Activated CD4-positive, alpha-beta T cell treated with anti-CD3 and anti-CD28 coated beads, Interleukin-2, Interleukin-6, amounts not matched to agents 100 ng/mL and 50 ng/mL, durations not matched to agents 16 hours and 8 hours (primary cell): ENCODE results near the gene NFX1.
"Not testable (repeated sequence)": the region's sequence is repeated elsewhere in the genome, so short reads cannot be mapped to it uniquely, and the experiment has no call there.

Source experiments
- DNase-seq: peaks from one replicate; pipeline ENCODE4 v3.0.0-alpha.2; 2020

The NFX1 gene

GRCh38 chr9:33393581-33393980, 103.3 kb downstream of the NFX1 start:
- DNase-seq = no peak

GRCh38 chr9:33393986-33394385, 103.7 kb downstream of the NFX1 start:
- not testable (repeated sequence) for DNase-seq

- DNase-seq = not testable (repeated sequence)
These were observed 105.0 kb downstream of the NFX1 start for GRCh38 chr9:33395159-33395879.

DNA sequence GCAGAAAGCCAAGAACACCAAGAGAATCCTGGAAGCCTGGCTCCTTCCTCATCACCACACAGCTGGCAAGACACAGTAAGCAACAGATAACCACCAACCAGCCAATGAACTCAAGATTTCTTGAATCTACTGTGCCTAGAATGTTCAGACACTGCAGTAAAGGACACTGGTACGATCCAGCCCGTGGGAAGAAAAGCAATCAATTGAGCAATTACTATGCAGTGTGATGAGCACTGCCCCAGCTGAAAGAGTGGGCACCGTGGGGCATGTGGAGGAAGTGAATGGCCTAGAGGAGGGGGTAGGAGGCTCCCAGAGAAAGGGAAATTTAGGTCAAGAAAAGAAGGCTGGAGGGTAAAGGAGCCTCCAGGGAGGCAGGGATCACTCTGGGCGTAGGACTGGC, 107.5 kb downstream of the NFX1 start:
- DNase-seq = not testable (repeated sequence)

DNA sequence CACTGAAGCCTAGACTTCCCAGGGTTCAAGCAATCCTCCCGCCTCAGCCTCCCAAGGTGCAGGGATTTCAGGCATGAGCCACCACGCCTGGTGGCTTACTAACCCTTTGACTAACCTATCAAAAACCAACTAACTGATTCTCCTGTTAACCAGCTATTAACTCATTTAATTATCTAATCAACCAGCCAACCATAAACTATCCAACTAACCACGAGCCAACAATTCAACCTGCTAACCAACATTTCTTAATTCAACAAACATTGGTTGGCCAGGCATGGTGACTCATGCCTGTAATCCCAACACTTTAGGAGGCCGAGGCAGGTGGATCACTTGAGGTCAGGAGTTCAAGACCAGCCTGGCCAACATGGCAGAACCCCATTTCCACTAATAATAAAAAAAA, 108.7 kb downstream of the NFX1 start:
- not testable (repeated sequence) for DNase-seq

GRCh38 chr9:33401809-33402208, 111.5 kb downstream of the NFX1 start:
- not testable (repeated sequence) for DNase-seq

- not testable (repeated sequence) for DNase-seq
These were observed 112.1 kb downstream of the NFX1 start, which contains the start of gene AQP7 for GRCh38 chr9:33402371-33402770. AQP7 (minus strand) TSS chr9:33402568; CDS start chr9:33401262, 1,306 bp downstream.

DNA sequence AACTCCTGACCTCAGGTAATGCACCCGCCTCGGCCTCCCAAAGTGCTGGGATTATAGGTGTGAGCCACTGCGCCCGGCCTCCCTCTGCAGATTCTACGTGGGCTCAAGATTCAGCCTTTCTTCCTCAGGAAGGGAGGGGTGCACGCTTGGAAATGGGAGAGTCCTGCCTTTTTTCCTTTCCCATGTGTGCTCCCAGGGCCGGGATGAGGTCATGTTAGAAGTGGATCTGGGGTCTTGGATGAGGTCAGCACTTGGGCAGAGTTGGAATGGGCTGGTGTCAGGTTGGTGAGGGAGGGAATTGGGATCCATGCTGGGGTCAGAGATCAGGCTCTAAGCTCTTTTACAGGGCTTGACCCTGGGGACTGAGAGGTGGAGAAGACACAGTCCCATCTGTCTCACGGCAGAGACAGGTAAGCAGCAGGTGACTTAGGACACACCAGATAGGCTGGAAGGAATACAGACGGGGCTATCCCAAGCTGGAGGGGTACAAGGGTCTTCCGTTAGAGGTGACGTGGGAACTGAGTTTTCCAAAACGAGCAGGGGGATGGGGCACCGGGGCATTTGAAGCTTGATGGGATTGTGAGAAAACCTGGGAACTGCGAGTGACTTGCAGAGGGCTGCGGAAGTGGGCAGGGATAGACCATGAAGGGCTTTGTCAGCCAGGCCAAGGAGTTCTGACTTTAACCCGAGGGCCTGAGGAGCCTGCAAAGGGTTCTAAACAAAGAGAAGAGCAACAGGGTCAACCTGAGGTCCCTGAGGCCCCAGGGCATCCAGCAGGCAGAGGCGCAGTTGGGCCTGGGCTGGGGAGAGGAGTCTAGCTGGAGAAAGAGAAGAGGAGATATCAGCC, 113.8 kb downstream of the NFX1 start:
- DNase-seq = no peak

DNA sequence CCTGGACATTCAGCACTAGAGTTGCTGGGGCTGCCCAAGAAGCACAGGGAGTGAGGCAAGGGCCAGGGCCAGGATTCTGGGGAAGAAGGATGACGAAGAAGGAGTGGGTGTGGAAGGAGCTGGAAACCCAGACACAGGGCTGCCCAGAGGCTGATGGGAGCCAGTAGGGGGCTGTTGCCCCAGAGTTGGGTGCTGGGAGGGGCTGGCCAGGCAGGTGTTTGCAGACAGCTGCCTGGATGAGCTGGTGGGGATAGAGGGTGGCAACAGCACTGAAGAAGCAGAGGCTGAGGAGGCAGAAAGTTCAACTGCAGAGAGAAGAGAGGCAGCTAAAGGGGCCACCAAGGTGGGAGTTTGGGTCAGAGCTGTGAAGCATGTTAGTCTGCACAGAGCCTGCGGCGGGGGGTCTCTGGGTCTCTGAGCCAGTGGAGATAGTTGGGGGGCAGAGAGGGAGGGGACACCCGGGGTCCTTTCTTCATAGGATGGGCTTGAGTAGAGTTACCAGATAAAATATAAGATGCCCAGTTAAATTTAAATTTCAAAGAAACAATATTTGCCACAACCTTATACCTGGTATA, 114.6 kb downstream of the NFX1 start:
- no peak for DNase-seq

GRCh38 chr9:33407061-33407460, 116.7 kb downstream of the NFX1 start:
- DNase-seq = no peak

- DNase-seq = no peak
These were observed 117.8 kb downstream of the NFX1 start for GRCh38 chr9:33408087-33408486.

DNA sequence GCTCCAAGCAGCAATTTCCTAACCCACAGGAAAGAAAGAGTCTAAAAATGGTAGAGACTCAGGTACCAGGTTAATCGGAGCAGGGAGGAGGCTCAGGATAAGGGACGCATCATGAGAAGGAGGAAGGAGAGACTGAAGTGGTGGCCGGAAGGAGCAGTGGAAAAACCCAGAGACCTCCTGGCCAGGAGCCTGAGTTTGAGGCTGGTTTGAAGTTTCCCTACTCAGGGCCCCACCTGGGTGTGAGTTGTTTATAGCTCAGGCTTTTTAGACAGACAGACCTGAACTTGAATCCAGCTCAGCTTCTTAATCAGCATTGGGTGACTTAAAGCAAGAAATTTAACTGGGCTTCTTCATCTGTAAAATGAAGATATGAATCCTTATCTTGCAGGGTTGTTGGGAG, 124.0 kb downstream of the NFX1 start:
- DNase-seq = no peak

DNA sequence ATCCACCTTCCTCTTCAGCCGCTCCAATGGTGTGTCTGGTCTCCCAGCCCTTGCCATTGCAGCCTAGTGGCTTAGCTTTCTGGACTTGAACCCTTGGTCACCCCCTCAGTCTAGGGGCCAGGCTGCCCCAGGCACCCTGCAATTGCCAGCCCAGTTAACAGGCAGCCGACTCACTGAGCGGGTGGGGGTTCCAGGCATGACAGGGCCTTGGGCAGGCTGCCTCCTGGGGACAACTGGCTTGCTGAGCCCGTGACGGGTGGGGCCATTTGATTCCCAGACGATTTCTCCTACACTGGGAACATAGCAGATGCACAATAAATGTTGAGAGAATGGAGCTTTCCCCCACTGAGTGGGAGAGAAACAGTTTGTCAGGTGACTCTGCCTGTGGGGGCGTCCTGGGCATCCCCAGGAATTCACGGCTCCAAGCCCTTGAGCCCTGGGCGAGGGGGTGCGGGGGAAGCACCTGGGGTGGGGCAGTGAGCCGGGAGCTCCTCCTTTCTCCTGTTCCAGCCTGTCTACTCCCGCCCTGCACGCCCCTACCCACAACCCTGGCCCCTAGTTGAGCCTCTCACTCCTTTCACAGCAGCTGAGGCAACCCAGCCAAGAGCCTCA, 124.7 kb downstream of the NFX1 start:
- DNase-seq = no peak

GRCh38 chr9:33415501-33416038, 125.3 kb downstream of the NFX1 start:
- DNase-seq = peak; percentile 93

- no peak for DNase-seq
These were observed 126.7 kb downstream of the NFX1 start for GRCh38 chr9:33416996-33417395.

GRCh38 chr9:33418090-33418489, 127.8 kb downstream of the NFX1 start:
- DNase-seq = no peak

DNA sequence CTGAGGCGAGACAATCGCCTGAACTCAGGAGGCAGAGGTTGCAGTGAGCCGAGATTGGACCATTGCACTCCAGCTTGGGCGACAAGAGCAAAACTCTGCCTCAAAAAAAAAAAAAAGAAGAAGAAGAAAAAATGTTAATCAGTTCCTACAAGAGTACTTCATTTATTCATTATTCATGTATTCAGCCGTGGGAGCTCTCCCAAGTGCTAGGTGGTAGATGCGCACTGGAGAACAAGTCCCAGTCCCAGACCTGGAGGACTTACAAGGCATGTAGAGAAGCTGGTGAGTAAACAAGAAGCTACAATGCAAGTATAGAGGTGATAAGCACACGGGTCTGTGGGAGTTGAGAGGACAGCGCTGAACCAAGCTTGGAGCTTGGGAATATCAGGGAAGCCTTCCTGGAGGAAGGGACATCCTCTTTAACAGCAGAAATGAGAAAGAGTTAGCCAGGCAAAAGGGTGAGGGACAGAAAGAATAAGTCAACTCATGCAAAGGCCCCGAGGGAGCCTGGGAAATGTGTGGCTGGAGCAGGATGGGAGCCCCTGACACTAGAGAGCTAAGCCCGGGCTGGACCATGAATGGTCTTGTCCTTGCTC, 129.5 kb downstream of the NFX1 start:
- no peak for DNase-seq
